NT2/D1 (cell line): Measurements from ENCODE around the gene PI4KA.

Experiments
- DNase-seq: peaks from one replicate; pipeline ENCODE4 v3.0.0-alpha.2; 2011; ENCODE audit warnings: low read depth, low spot score
- H3K27me3 ChIP-seq: 2 replicates; pipeline ENCODE4 v1.6.0; 2011; ENCODE audit warnings: mild to moderate bottlenecking; ENCODE audit not compliant: insufficient read length, insufficient read depth
- H3K36me3 ChIP-seq: 2 replicates; pipeline ENCODE4 v1.6.1; 2011; ENCODE audit warnings: mild to moderate bottlenecking, low read length, mixed read lengths; ENCODE audit not compliant: insufficient read depth, insufficient read length
- H3K4me1 ChIP-seq: 2 replicates; pipeline ENCODE4 v1.5.1; 2011; ENCODE audit not compliant: insufficient read depth, insufficient read length
- H3K4me3 ChIP-seq: 2 replicates; pipeline ENCODE4 v1.5.1; 2011; ENCODE audit warnings: low read depth; ENCODE audit not compliant: insufficient read length
- H3K9ac ChIP-seq: 2 replicates; pipeline ENCODE4 v1.6.0; 2011; ENCODE audit warnings: low read depth; ENCODE audit not compliant: insufficient read length
- H3K9me3 ChIP-seq: 2 replicates; pipeline ENCODE4 v1.5.1; 2011; ENCODE audit warnings: mild to moderate bottlenecking, low read length; ENCODE audit not compliant: insufficient read depth
- SUZ12 ChIP-seq: IDR thresholded peaks from 2 replicates; pipeline ENCODE4 v1.6.1; 2011; ENCODE audit not compliant: insufficient read length, insufficient read depth; ENCODE audit errors: extremely low read depth
- YY1 ChIP-seq: IDR thresholded peaks from 2 replicates; pipeline ENCODE4 v1.6.1; 2011; ENCODE audit not compliant: insufficient read length, insufficient read depth
- ZNF274 ChIP-seq: IDR thresholded peaks from 2 replicates; pipeline ENCODE4 v1.6.1; 2011; ENCODE audit warnings: mild to moderate bottlenecking, low read depth, low read length

PI4KA gene

GRCh38 chr22:20808844-20809243 lies 49.8 kb downstream of the PI4KA start:
- Histone ChIP-seq H3K9ac (no peak overlapping the region), H3K4me3 (no peak overlapping the region), H3K4me1 (peaks cover 1% of the 10 kb centered on the region), H3K27me3 (no peaks in the 10 kb centered on the region), H3K36me3 (peaks cover 47% of the 10 kb centered on the region), H3K9me3 (no peaks in the 10 kb centered on the region)
- TF ChIP-seq SUZ12, result no peak
- TF ChIP-seq ZNF274, result no peak
- TF ChIP-seq YY1, result no peak
- DNase-seq, result no peak

- peaks cover 51% of the 10 kb centered on the region for H3K36me3 ChIP-seq
- H3K4me1 ChIP-seq, result peaks cover 1% of the 10 kb centered on the region
- no peaks in the 10 kb centered on the region for H3K27me3 ChIP-seq
- no peak overlapping the region for H3K9ac ChIP-seq
- TF ChIP-seq SUZ12 (no peak), ZNF274 (no peak), YY1 (no peak)
- peak; percentile 8 for DNase-seq
- no peak overlapping the region for H3K4me3 ChIP-seq
- no peaks in the 10 kb centered on the region for H3K9me3 ChIP-seq
Observed at GRCh38 chr22:20807315-20807752, 51.3 kb downstream of the PI4KA start.

- DNase-seq, result peak; percentile 16
- no peaks in the 10 kb centered on the region for H3K27me3 ChIP-seq
- no peak overlapping the region for H3K4me3 ChIP-seq
- H3K9me3 ChIP-seq, result no peaks in the 10 kb centered on the region
- no peak for TF ChIP-seq SUZ12
- TF ChIP-seq YY1, result no peak
- no peak for TF ChIP-seq ZNF274
- H3K36me3 ChIP-seq, result peaks cover 56% of the 10 kb centered on the region
- peaks cover 1% of the 10 kb centered on the region for H3K4me1 ChIP-seq
- no peak overlapping the region for H3K9ac ChIP-seq
Observed at GRCh38 chr22:20805972-20806471, 52.6 kb downstream of the PI4KA start.

- Histone ChIP-seq H3K4me3 (no peak overlapping the region), H3K27me3 (no peaks in the 10 kb centered on the region), H3K9me3 (no peaks in the 10 kb centered on the region), H3K9ac (no peak overlapping the region), H3K4me1 (peaks cover 1% of the 10 kb centered on the region), H3K36me3 (peaks cover 52% of the 10 kb centered on the region)
- no peak for TF ChIP-seq SUZ12
- no peak for TF ChIP-seq ZNF274
- no peak for TF ChIP-seq YY1
- no peak for DNase-seq
Observed at GRCh38 chr22:20804650-20805049, 54.0 kb downstream of the PI4KA start.

GRCh38 chr22:20803696-20804324 lies 54.8 kb downstream of the PI4KA start:
- no peaks in the 10 kb centered on the region for H3K27me3 ChIP-seq
- peaks cover 1% of the 10 kb centered on the region for H3K4me1 ChIP-seq
- no peaks in the 10 kb centered on the region for H3K9me3 ChIP-seq
- no peak for DNase-seq
- TF ChIP-seq SUZ12, result no peak
- TF ChIP-seq YY1, result no peak
- no peak for TF ChIP-seq ZNF274
- H3K4me3 ChIP-seq, result no peak overlapping the region
- H3K9ac ChIP-seq, result no peak overlapping the region
- peaks cover 56% of the 10 kb centered on the region for H3K36me3 ChIP-seq

GRCh38 chr22:20802922-20803553 lies 55.6 kb downstream of the PI4KA start:
- TF ChIP-seq ZNF274 (no peak), SUZ12 (no peak), YY1 (no peak)
- H3K36me3 ChIP-seq, result peaks cover 61% of the 10 kb centered on the region
- no peak overlapping the region for H3K4me3 ChIP-seq
- no peaks in the 10 kb centered on the region for H3K27me3 ChIP-seq
- peaks cover 1% of the 10 kb centered on the region for H3K4me1 ChIP-seq
- DNase-seq, result no peak
- H3K9me3 ChIP-seq, result no peaks in the 10 kb centered on the region
- H3K9ac ChIP-seq, result no peak overlapping the region

- H3K9ac ChIP-seq, result no peak overlapping the region
Observed at GRCh38 chr22:20802452-20802851, 56.2 kb downstream of the PI4KA start.

GRCh38 chr22:20799449-20799848 lies 59.2 kb downstream of the PI4KA start:
- Histone ChIP-seq H3K36me3 (peaks cover 83% of the 10 kb centered on the region), H3K4me1 (no peaks in the 10 kb centered on the region), H3K27me3 (no peaks in the 10 kb centered on the region), H3K9me3 (no peaks in the 10 kb centered on the region), H3K9ac (no peak overlapping the region), H3K4me3 (no peak overlapping the region)
- TF ChIP-seq YY1, result no peak
- TF ChIP-seq ZNF274, result no peak
- TF ChIP-seq SUZ12, result no peak
- no peak for DNase-seq

More at GRCh38 chr22:20802452-20802851, 56.2 kb downstream of the PI4KA start:
- Histone ChIP-seq H3K9me3 (no peaks in the 10 kb centered on the region), H3K4me3 (no peak overlapping the region), H3K36me3 (peaks cover 67% of the 10 kb centered on the region), H3K27me3 (no peaks in the 10 kb centered on the region), H3K4me1 (peaks cover 1% of the 10 kb centered on the region)
- no peak for TF ChIP-seq YY1
- TF ChIP-seq SUZ12, result no peak
- no peak for TF ChIP-seq ZNF274
- DNase-seq, result no peak
